AG10803 (cell line): ENCODE measurements around the gene CAND1.

Source experiments
- DNase-seq: peaks from one replicate; pipeline ENCODE4 v3.0.0; 2010; ENCODE audit warnings: low read depth
- H3K4me3 ChIP-seq: 2 replicates; pipeline ENCODE4 v1.5.1; 2011; ENCODE audit warnings: mild to moderate bottlenecking, low read length, control low read depth
- CTCF ChIP-seq: conservative IDR thresholded peaks from 2 replicates; pipeline ENCODE4 v1.5.1; 2011; ENCODE audit warnings: mild to moderate bottlenecking, low read length, control low read depth, inconsistent platforms

The CAND1 gene

GRCh38 chr12:67268896-67269632 is at the start of gene CAND1:
Gene CAND1, plus strand, starts transcription at chr12:67269358. Its CDS starts 360 bp downstream, at chr12:67269718.
- no peak for TF ChIP-seq CTCF
- peak; percentile 99 for DNase-seq

GRCh38 chr12:67220065-67220464 is 49.1 kb upstream of the CAND1 start:
- no peak for DNase-seq
- no peak overlapping the region for H3K4me3 ChIP-seq
- peak; percentile 9; the same call in 1 of the 2 replicates for TF ChIP-seq CTCF

More at GRCh38 chr12:67268896-67269632, at the start of gene CAND1:
- peak within 1 kb of the TSS; percentile 93 for H3K4me3 ChIP-seq

GRCh38 chr12:67222302-67222701 is 46.9 kb upstream of the CAND1 start:
- TF ChIP-seq CTCF = peak; percentile 38
- DNase-seq = peak; percentile 6

GRCh38 chr12:67223225-67223624 is 45.9 kb upstream of the CAND1 start:
- DNase-seq = no peak
- H3K4me3 ChIP-seq = no peak overlapping the region
- no peak for TF ChIP-seq CTCF

More at GRCh38 chr12:67222302-67222701, 46.9 kb upstream of the CAND1 start:
- H3K4me3 ChIP-seq = no peak overlapping the region

GRCh38 chr12:67237231-67237630 is 31.9 kb upstream of the CAND1 start:
- H3K4me3 ChIP-seq = no peak overlapping the region
- TF ChIP-seq CTCF = no peak
- DNase-seq = no peak

- no peak for TF ChIP-seq CTCF
- H3K4me3 ChIP-seq = no peak overlapping the region
- DNase-seq = no peak
These were observed 30.1 kb upstream of the CAND1 start for GRCh38 chr12:67239061-67239460.

- TF ChIP-seq CTCF = no peak
- no peak overlapping the region for H3K4me3 ChIP-seq
- peak; percentile 21 for DNase-seq
These were observed 27.7 kb upstream of the CAND1 start for GRCh38 chr12:67241482-67241881.
